Loucy (cell line): Measurements from ENCODE around the gene ADAMTS7.
"Not testable (repeated sequence)": the region's sequence is repeated elsewhere in the genome, so short reads cannot be mapped to it uniquely, and the experiment has no call there.

Source experiments
- H2AFZ ChIP-seq: fragments of 200-600 bp; sonication (generic); 2 replicates; pipeline ENCODE4 v1.6.0; 2016; ENCODE audit warnings: antibody characterized with exemption, mild to moderate bottlenecking, low read length, moderate library complexity
- H3F3A ChIP-seq: fragments of 200-600 bp; 2 replicates; pipeline ENCODE4 v1.6.0; 2016; ENCODE audit warnings: antibody characterized with exemption, low read depth, mild to moderate bottlenecking
- H3K27me3 ChIP-seq: fragments of 200-600 bp; sonication (generic); 2 replicates; pipeline ENCODE4 v1.6.1; 2014; ENCODE audit warnings: low read length, mild to moderate bottlenecking; ENCODE audit not compliant: insufficient read depth, poor library complexity, severe bottlenecking
- H3K36me3 ChIP-seq: fragments of 200-600 bp; sonication (generic); 2 replicates; pipeline ENCODE4 v1.6.1; 2016; ENCODE audit warnings: low read length; ENCODE audit not compliant: insufficient read depth
- H3K4me1 ChIP-seq: fragments of 200-600 bp; sonication (generic); 2 replicates; pipeline ENCODE4 v1.5.1; 2014; ENCODE audit warnings: low read length, mild to moderate bottlenecking; ENCODE audit not compliant: insufficient read depth, poor library complexity, severe bottlenecking
- H3K4me2 ChIP-seq: fragments of 200-600 bp; sonication (generic); 2 replicates; pipeline ENCODE4 v1.6.0; 2014; ENCODE audit warnings: antibody characterized with exemption, low read length, low read depth, mild to moderate bottlenecking; ENCODE audit not compliant: poor library complexity, severe bottlenecking
- H3K4me3 ChIP-seq: fragments of 200-600 bp; sonication (generic); 2 replicates; pipeline ENCODE4 v1.5.1; 2014; ENCODE audit warnings: low read length, mild to moderate bottlenecking, mixed read lengths; ENCODE audit not compliant: poor library complexity, severe bottlenecking
- H3K79me2 ChIP-seq: fragments of 200-600 bp; sonication (generic); 2 replicates; pipeline ENCODE4 v1.6.1; 2014; ENCODE audit warnings: low read length; ENCODE audit not compliant: insufficient read depth
- H3K9ac ChIP-seq: fragments of 200-600 bp; sonication (generic); 2 replicates; pipeline ENCODE4 v1.6.0; 2014; ENCODE audit warnings: mild to moderate bottlenecking, low read depth, low read length, moderate library complexity; ENCODE audit not compliant: poor library complexity, severe bottlenecking
- H3K9me2 ChIP-seq: fragments of 200-600 bp; sonication (generic); replicated peaks from 2 replicates; pipeline ENCODE4 v1.6.1; 2016; ENCODE audit warnings: low read depth, low read length, mixed read lengths
- H3K9me3 ChIP-seq: fragments of 200-600 bp; sonication (generic); 2 replicates; pipeline ENCODE4 v1.6.1; 2014; ENCODE audit warnings: mild to moderate bottlenecking, antibody characterized with exemption, low read length, low read depth; ENCODE audit not compliant: insufficient read depth
- H4K20me1 ChIP-seq: fragments of 200-600 bp; sonication (generic); 2 replicates; pipeline ENCODE4 v1.6.0; 2014; ENCODE audit warnings: antibody characterized with exemption, low read length, mild to moderate bottlenecking; ENCODE audit not compliant: insufficient read depth, poor library complexity, severe bottlenecking
- CTCF ChIP-seq: fragments of 200-600 bp; sonication (generic); conservative IDR thresholded peaks from 2 replicates; pipeline ENCODE4 v1.5.1; 2014; ENCODE audit warnings: mild to moderate bottlenecking, antibody characterized with exemption, low read length
- EZH2phosphoT487 ChIP-seq: fragments of 200-600 bp; IDR thresholded peaks from 2 replicates; pipeline ENCODE4 v1.6.1; 2018; ENCODE audit warnings: antibody characterized with exemption, mild to moderate bottlenecking, moderate library complexity, borderline replicate concordance

The ADAMTS7 gene

GRCh38 chr15:78778422-78778821 is 32.8 kb downstream of the ADAMTS7 start:
- no peak for TF ChIP-seq CTCF
- no peak for TF ChIP-seq EZH2phosphoT487
- no peaks in the 10 kb centered on the region for H3F3A ChIP-seq
- no peaks in the 10 kb centered on the region for H3K9me2 ChIP-seq
- H3K4me3 ChIP-seq: no peak overlapping the region
- H3K9ac ChIP-seq: no peak overlapping the region
- no peaks in the 10 kb centered on the region for H3K79me2 ChIP-seq
- H2AFZ ChIP-seq: no peak overlapping the region
- no peaks in the 10 kb centered on the region for H3K9me3 ChIP-seq
- H3K27me3 ChIP-seq: no peaks in the 10 kb centered on the region
- no peaks in the 10 kb centered on the region for H4K20me1 ChIP-seq
- H3K36me3 ChIP-seq: no peaks in the 10 kb centered on the region
- no peak overlapping the region for H3K4me2 ChIP-seq
- H3K4me1 ChIP-seq: no peaks in the 10 kb centered on the region

- not testable (repeated sequence) for H4K20me1 ChIP-seq, H3K9me2 ChIP-seq, H3K9ac ChIP-seq, H3K4me2 ChIP-seq, H3K27me3 ChIP-seq, H3K79me2 ChIP-seq, H2AFZ ChIP-seq, H3K9me3 ChIP-seq, H3K36me3 ChIP-seq, H3K4me3 ChIP-seq, H3F3A ChIP-seq, H3K4me1 ChIP-seq
These were observed 33.3 kb downstream of the ADAMTS7 start for GRCh38 chr15:78777953-78778345.

DNA sequence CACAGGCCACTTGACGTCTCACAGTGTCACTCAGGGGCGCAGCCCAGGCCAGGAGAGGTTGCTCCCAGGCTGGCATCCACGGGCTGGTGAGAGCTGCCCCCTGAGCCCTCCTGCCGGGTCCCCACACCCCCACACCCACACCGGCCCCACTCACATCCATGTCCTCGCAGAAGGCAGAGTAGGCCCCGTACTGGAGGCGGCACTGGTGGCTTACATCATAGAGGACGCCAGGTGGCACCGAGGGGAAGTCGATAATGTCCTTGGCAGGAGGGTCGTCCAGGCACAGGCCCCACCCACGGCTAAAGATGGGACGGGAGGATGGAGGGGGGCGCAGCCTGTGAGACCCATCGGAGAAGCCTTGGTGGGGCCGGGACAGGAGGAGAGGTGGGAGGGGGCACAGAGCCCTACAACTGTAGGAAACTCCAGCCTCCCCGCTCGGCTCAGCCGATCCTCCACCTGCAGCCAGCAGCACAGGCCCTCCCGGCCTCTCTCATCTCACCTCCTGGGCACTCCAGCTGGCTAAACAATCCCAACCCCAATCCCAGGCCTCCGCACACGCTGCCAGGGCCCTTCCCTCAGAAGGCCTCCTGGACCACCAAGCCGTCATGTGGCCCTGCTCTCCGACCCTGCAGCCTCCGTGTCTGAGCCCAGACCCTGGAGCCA is 33.8 kb downstream of the ADAMTS7 start:
- not testable (repeated sequence) for H3K79me2 ChIP-seq, H3K9ac ChIP-seq, H3K27me3 ChIP-seq, H3K9me3 ChIP-seq, H3K4me2 ChIP-seq, H4K20me1 ChIP-seq, H3K4me1 ChIP-seq, H3K4me3 ChIP-seq, H2AFZ ChIP-seq, H3K9me2 ChIP-seq, H3F3A ChIP-seq, H3K36me3 ChIP-seq

DNA sequence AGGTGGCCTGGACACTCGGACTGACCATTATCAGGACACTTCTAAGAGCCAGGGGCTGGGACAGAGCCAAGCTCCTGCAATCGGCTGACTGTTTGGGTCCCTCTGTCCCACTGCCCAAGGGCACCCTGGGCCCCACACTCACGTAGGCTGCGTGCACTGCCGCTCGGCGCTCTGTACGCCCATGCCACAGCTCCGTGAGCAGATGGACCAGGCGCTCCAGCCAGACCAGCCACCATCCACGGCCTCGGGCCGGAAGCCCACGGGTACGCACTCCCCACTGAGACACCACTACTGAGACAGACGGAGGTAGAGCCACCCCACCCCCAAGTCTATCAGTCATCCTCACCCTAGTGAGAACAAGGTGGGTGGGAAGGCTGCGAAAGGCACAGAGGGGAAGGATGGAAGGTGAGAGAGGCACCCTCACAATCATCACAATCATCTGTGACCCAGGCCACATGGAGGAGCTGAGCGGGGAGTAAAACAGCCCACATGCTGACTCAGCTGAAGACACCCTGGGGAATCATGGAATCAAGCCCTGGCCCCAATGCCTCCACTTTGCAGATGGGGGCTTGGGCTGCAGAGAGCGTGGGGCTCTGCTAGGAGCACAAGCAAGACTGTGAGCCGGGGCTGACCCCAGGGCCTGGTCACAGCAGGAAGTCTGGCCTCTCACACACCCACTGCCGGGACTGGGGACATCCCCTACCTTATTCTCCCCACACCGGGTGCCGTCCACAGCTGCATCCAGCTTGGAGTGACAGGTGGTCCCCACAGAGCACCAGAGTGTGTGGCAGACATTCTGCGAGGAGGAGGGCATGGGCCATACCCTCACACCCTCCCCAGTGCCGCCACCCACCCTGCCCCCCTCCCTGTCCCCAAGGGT is 35.0 kb downstream of the ADAMTS7 start:
- not testable (repeated sequence) for H3K9me3 ChIP-seq, H4K20me1 ChIP-seq, H3K36me3 ChIP-seq, H3K79me2 ChIP-seq, H3K4me1 ChIP-seq, H3F3A ChIP-seq, H3K9me2 ChIP-seq, H3K4me2 ChIP-seq, H3K4me3 ChIP-seq, H3K9ac ChIP-seq, H2AFZ ChIP-seq, H3K27me3 ChIP-seq
